Nephron (organoid): ENCODE measurements around the gene CTRB2.

ENCODE experiments used
- H3K27ac Mint-ChIP-seq, 3 experiments: 2 replicates each; pipeline ENCODE4 v1.8.0; 2020; ENCODE audit warnings: mixed read lengths in 3 of 3, mild to moderate bottlenecking in 2 of 3, moderate library complexity in 1 of 3
- H3K27me3 Mint-ChIP-seq: 2 replicates; pipeline ENCODE4 v1.8.0; 2021; ENCODE audit warnings: low read depth, mild to moderate bottlenecking, moderate library complexity, mixed read lengths
- H3K36me3 Mint-ChIP-seq: 2 replicates; pipeline ENCODE4 v1.8.0; 2020; ENCODE audit warnings: low read depth, mixed read lengths
- H3K4me1 Mint-ChIP-seq: 2 replicates; pipeline ENCODE4 v1.8.0; 2020; ENCODE audit warnings: mixed read lengths
- H3K4me3 Mint-ChIP-seq, 3 experiments: 2 replicates each; pipeline ENCODE4 v1.8.0; 2020; ENCODE audit warnings: mild to moderate bottlenecking in 3 of 3, mixed read lengths in 3 of 3, moderate library complexity in 2 of 3
- H3K9me3 Mint-ChIP-seq: 2 replicates; pipeline ENCODE4 v1.8.0; 2020; ENCODE audit warnings: mixed read lengths
- TF ChIP-seq, protein P1 (sequence below), 3 experiments: fragments of 200-600 bp; sonication (generic); IDR thresholded peaks; one replicate each; pipeline ENCODE4 v1.5.0; 2021; ENCODE audit warnings: antibody characterized with exemption in 3 of 3; ENCODE audit not compliant: unreplicated experiment in 3 of 3

Gene CTRB2

GRCh38 chr16:75229172-75230031 is 22.4 kb upstream of the CTRB2 start:
- Mint-ChIP-seq H3K27ac (no peak overlapping the region), H3K36me3 (peaks cover 23% of the 10 kb centered on the region)

DNA sequence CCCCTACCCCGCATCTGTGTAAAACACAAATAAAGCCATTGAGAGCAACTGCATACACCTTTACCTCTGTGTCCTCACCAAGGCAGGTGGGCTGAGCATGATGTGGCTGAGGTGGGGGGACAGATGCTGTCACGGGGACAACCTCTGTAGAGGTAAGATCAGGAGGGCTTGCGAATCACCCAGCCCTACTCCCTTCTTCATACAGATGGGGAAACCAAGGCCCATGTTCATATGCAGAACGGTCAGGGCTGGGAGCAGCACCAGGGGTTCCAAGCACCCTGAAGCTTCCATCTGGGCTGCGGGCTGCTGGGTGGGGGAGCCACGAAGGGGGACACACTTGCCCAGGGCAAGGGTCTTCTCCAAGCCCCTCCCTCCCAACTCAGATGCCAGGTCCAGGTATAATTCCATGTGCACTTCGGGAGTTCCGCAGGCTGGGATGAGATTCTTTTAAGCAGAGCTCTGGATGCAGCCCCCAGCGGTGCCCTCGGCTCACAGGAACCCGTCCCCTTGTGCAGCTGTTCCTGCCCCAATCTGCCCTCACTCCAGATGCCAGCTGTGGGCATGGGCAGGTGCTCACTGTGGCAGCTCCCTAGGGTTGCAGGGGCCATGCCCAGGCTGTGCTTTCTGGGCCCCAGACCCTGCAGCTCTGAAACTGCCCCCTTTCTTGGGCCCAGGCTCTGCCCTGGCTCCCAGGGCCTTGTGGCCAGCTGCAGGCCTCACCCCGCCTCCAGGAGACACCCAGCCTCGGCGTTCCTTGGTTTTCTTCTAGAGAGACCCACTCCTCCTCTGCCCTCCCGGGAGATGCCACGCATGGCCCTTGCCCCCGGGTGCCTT is 21.4 kb upstream of the CTRB2 start:
- peaks cover 19% of the 10 kb centered on the region for H3K36me3 Mint-ChIP-seq
- no peak overlapping the region for H3K4me3 Mint-ChIP-seq
- H3K9me3 Mint-ChIP-seq = no peaks in the 10 kb centered on the region

More at GRCh38 chr16:75229172-75230031, 22.4 kb upstream of the CTRB2 start:
- no peaks in the 10 kb centered on the region for H3K27me3 Mint-ChIP-seq
- TF ChIP-seq, protein P1, sequence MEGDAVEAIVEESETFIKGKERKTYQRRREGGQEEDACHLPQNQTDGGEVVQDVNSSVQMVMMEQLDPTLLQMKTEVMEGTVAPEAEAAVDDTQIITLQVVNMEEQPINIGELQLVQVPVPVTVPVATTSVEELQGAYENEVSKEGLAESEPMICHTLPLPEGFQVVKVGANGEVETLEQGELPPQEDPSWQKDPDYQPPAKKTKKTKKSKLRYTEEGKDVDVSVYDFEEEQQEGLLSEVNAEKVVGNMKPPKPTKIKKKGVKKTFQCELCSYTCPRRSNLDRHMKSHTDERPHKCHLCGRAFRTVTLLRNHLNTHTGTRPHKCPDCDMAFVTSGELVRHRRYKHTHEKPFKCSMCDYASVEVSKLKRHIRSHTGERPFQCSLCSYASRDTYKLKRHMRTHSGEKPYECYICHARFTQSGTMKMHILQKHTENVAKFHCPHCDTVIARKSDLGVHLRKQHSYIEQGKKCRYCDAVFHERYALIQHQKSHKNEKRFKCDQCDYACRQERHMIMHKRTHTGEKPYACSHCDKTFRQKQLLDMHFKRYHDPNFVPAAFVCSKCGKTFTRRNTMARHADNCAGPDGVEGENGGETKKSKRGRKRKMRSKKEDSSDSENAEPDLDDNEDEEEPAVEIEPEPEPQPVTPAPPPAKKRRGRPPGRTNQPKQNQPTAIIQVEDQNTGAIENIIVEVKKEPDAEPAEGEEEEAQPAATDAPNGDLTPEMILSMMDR (IDR thresholded peaks at IDR 0.05; ENCODE audit: unreplicated experiment in 3 of 3) = no peak
- H3K4me3 Mint-ChIP-seq = no peak overlapping the region
- no peaks in the 10 kb centered on the region for H3K9me3 Mint-ChIP-seq
- peaks cover 7% of the 10 kb centered on the region for H3K4me1 Mint-ChIP-seq

GRCh38 chr16:75227361-75228142 is 20.6 kb upstream of the CTRB2 start:
- Mint-ChIP-seq H3K36me3 (peaks cover 14% of the 10 kb centered on the region), H3K9me3 (no peaks in the 10 kb centered on the region), H3K4me3 (no peak overlapping the region), H3K4me1 (no peaks in the 10 kb centered on the region), H3K27ac (no peak overlapping the region), H3K27me3 (no peaks in the 10 kb centered on the region)
- TF ChIP-seq, protein P1 (IDR thresholded peaks at IDR 0.05; ENCODE audit: unreplicated experiment in 3 of 3) = no peak

More for the DNA sequence above, 21.4 kb upstream of the CTRB2 start:
- no peaks in the 10 kb centered on the region for H3K27me3 Mint-ChIP-seq
- H3K4me1 Mint-ChIP-seq = no peaks in the 10 kb centered on the region
- TF ChIP-seq, protein P1 (IDR thresholded peaks at IDR 0.05; ENCODE audit: unreplicated experiment in 3 of 3) = no peak
- no peak overlapping the region for H3K27ac Mint-ChIP-seq

DNA sequence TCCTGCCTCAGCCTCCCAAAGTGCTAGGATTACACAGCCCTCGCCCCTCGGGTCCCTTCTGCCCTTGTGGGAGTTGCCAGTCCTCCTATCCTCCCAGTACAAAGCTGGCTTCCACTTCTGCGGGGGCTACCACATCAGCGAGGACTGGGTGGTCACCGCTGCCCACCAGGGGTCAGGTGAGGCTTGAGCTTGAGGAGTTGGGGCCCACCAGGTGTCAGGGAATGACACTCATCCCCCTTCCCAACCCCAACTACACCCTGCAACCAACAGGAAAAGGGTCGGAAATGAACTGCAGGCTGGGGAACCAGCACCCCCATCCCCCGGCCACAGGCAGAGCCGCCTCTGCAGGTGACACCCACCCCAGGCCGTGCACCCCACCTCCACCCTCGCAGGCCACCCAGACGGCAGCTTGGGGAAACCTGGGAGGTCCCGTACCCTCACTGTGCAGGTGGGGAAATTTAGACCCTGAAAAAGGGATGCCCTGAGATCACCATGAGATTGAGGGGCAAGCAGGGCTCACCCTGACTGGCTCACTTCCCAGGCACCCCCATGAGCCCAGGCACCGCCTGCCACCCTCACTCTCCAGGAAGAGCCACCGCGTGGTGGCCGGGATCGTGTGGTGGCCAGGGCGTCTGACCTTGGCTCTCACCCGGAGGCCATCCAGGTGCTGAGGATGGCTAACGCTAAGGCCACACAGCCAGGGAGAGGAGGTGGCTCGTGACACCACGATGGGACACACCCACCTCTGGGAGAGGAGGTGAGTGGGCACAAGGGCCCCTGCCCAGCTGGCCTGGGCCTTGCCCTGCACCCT is 19.8 kb upstream of the CTRB2 start:
- no peaks in the 10 kb centered on the region for H3K27me3 Mint-ChIP-seq

More for the DNA sequence above, 19.8 kb upstream of the CTRB2 start:
- Mint-ChIP-seq H3K9me3 (no peaks in the 10 kb centered on the region), H3K27ac (no peak overlapping the region), H3K4me3 (no peak overlapping the region), H3K4me1 (no peaks in the 10 kb centered on the region), H3K36me3 (peaks cover 12% of the 10 kb centered on the region)
- TF ChIP-seq, protein P1 (IDR thresholded peaks at IDR 0.05; ENCODE audit: unreplicated experiment in 3 of 3) = no peak
